SW480 (cell line): ENCODE results near the gene GNG7.
"Not testable (repeated sequence)": the region's sequence is repeated elsewhere in the genome, so short reads cannot be mapped to it uniquely, and the experiment has no call there.

ENCODE experiments used
- DNase-seq: peaks from one replicate; pipeline ENCODE4 v3.0.0-alpha.2; 2016; ENCODE audit warnings: low spot score

GNG7 gene

DNA sequence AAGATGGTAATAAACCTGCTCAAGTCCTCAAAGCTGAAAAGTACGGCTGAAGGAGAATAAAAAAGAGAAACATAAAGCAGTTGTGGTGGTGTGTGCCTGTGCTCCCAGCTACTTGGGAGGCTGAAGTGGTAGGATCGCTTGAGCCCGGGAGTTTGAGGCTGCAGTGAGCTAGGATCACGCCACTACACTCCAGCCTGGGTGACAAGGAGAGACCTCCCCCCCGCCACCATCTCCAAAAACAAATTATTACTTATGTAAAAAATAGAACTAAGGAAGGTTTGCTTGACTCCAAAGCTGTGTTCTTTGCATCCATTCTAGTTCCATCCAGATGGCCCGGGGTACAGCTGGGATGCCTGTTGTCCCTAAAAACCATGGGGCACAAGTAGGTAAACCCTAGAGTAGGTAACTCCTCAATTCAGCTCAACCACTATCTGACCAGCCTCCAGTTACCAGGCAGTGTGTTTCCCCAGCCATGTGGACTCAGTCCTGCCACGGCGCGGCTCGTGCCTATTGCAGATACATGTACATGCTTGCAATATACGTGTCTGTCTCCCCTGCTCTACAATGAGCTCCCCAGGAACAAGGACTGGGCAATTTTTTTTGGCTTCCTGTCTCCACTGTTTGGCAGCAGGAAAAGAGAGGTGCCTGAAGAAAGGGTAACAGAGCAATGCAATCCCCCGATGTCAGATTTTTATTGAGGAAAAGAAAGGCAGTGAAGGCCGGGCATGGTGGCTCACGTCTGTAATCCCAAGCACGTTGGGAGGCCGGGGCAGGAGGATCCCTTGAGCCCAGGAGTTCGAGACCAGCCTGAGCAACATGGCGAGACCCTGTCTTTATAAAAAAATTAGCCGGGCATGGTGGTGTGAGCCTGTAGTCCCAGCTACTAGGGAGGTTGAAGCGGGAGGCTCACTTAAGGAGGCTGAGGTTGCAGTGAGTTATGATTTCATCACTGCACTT lies 101.3 kb downstream of the GNG7 start:
- no peak for DNase-seq

DNA sequence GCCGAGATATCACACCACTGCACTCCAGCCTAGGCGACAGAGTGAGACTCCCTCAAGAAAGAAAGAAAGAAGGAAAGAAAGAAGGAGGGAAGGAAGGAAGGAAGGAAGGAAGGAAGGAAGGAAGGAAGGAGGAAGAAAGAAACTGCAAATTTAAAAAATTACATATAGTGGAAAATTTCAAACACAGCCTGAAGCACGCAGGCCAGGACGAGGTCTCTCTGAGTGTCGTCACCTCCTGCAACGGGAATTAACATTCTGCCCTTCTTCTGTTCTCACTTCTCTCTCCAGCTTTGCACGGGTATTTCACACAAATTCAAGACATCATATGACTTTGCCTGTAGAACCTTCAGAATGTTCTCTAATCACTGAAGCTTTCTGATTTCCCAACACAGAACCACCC lies 108.2 kb downstream of the GNG7 start:
- DNase-seq = no peak

DNA sequence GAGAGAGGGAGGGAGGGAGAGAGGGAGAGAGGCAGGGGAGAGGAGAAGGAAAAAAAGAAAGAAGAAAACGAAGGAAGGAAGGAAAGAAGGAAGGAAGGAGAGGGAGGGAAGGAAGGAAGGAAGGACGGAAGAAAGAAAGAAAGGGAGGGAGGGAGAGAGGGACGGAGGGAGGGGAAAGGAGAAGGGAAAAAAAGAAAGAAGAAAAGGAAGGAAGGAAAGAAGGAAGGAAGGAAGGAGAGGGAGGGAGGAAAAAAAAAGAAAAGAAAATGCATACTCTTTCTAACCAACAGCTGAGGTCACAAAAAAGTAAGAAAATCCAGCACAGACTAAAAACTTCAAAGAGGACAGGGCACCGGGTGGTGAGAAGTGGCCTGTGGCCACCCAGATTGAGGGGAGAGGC lies 109.7 kb downstream of the GNG7 start:
- no peak for DNase-seq

DNA sequence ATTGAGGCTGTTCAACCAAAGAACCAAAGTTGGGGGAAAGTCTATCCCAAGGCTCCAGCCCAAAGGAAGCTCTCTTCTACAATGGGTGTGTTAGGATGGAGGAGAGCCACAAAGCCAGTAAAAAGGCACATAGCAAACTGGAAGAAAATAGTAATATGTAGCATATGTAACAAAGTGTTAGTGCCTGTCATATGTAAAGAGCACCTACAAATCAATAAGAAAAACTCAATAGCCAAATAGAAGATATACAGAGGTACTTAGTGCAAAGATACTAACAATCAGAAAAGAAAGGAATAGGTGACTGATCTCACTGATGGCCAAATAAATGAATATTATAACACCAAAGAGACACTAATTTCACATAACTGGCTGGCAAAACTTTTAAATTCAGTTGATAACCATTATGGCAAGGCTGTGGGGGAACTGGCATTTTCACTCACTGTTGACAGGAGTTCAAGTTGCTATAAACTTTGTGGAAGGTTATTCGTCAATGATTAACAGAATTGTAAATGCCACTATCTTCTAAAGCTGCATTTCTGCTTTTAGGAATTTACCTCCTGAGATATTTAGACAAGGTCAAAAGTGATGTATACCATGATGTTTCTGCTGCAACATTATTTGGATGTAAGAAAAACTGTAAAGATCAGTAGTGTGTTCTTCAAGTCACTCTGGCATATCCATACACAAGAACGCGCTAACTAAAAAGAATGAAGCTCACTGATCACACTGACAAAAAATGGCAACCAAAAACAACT lies 110.8 kb downstream of the GNG7 start:
- no peak for DNase-seq

DNA sequence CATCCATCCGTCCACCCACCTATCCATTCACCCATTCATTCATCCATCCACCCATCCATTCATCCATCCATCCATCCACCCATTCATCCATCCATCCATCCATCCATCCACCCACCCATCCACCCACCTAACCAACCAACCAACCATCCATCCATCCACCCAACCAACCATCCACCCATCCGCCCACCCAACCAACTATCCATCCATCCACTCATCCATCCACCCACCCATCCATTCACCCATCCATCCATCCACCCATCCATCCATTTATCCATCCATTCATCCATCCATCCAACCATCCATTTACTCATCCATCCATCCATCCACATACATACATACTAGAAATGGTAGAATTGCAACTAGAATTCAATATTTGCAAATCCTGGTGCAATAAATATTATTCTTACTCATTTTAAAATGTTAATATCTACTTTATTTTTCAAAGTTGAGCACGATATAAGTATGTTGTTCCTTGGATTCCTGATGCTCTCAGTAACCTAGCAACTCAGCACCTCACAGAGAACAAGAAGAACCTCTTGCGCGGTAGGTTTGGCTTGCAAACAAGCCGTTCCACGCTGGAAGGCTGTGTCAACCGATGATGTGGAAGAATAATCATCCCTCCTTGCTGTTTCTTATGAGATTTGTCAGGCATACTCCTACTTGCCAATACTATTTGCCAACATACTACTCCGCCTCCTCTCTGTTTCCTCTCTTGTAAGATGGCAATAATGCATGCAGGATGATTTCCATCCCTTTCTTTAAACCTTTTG lies 111.7 kb downstream of the GNG7 start:
- no peak for DNase-seq

DNA sequence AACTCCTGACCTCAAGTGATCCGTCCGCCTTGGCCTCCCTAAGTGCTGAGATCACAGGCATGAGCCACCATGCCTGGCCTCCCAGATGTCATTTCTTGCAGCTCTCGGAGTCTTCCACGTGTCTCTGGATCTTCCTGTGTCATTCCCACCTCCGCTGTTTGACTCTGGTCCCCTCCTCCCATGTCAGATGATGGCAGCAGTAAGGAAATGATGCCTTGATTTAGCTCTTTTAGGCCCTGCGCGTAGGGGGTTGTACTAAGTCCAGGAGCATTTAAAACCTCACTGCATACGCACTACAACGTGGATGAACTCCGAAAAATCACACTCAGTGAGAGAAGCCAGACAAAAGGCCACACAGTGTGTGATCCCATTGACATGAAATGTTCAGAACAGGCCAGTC lies 113.1 kb downstream of the GNG7 start:
- DNase-seq = no peak

DNA sequence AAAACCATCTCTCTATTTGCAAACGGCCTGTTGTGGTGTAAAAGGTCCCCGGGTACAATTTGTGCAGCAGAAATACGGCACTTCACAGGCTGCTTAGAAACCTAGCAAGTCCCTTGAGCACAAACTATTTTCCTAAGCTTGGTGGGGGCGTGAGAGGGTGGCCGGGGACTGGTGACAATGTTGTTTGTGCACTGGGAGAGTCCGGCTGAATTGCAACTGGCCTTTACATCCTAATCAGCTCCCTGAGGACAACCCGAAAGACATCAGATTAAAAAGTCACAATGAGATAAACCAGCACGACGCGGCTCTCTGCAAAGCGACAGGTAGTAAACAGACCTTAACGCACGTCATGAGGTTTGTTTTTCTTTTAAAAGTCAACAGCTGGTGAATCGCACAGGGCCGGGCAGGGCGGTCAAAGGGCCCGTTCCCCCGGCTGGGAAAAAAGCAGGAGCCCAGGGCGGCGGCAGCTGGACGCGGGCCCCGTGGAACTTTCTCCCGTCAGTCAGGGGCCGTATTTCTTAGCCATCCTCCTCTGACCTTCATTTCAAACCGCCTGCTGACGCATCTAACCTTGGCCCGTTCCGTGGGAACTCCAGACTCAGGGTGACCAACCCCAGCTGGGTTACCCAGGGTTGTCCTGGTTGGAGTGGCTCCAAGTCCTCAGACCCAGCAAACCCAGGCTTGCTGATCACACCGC lies 114.3 kb downstream of the GNG7 start:
- DNase-seq = no peak

DNA sequence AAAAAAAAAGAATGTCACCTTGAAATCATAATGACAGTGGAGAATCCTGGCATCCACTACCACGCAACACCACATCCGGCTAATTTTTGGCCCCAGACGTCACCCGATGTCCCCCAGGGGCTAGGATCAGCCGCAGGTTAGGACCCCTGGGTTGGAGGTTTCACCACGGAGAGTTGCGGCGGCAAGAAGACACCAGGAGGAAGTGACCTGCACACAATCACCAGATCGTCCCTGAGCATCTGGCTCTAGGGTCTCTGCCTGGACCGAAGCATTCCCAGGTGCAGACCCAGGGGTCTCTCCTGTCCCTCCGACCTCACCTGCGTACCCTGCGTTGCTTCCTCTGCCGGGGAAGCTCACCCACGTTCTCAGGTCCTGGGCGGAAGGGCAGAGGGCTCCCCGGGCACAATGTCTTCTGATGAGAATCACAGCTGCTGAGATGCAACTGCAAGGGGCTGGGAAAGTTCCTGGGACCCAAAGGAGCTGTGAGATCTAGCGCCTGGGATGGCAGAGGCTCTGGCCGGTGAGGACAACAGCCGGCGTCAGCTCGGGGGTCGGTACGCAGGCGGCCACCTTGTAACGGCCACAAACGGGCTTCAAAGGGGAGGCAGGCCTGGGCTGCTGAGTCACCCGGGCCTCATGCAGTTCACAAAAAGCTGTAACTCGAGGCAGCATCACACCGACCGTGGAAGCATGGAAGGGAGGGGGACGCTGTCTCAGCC lies 115.3 kb downstream of the GNG7 start:
- no peak for DNase-seq

DNA sequence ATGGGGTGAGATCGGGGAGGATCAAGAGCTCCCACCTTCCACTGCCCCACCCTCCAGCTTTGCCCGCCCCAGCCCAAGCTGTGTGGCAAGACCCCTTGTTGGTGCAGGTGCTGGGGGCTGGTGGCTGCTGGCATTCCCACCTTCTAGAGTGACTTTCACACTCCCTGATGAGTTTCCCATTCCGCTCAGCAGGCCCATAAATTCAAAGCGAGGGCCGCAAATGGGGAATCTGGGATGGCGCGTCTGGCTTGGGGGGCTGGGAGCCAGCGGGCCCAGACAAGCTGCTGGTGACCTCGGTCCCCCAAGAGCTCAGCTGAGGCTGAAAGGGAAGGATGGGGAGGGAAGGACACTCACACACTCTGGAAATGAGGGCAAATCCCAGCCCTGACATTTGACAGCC lies 116.3 kb downstream of the GNG7 start:
- DNase-seq = no peak

DNA sequence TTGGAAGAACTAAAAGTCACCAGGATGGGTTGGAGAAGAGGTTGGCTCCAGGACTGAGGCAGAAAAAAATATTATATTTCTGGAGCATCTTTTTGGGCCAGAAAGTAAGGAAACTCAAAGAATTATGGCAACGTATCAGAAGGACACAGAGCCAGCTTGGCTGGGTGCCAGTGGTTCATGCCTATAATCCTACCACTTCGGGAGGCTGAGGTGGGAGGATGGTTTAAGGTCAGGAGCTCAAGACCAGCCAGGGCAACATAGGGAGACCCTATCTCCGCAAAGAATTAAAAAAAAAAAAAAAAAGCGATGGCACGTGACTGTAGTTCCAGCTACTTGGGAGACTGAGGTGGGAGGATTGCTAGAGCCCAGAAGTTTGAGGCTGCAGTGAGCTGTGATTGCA lies 118.5 kb downstream of the GNG7 start:
- DNase-seq = no peak

DNA sequence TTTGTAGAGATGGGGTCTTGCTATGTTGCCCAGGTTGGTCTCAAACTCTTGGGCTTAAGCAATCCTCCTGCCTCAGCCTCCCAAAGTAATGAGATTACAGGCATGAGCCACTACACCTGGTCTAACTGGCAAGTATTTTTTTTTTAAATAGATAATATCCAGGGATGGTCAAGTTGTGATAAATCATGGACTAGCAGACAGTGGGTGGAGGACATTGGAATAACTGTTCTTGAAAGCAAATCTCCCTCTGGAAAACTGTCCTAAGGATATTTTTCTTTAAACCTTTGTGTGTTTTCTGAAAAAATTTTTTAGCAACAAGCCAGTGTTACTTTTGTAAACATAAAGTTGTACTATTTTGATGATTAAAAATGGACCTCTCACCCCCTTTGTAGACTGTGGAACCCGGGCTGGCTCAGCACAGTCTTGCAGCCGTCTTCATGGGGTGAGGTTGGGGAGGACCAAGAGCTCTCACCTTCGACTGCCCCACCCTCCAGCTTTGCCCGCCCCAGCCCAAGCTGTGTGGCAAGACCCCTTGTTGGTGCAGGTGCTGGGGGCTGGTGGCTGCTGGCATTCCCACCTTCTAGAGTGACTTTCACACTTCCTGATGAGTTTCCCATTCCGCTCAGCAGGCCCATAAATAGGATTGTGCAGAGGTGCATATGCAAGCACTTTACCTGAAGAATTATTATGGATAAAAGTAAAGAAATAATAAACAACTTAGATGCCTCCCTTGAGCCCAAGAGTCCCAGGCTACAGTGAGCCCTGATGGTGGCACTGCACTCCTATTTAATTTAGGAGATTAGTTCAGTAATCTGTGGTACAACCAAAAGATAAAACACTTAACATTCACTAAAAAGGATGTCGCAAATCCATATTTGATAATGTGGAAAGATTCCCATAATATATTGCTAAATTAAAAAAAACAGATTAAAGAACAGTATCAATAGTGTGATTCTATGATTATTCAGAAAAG lies 119.2 kb downstream of the GNG7 start:
- DNase-seq = no peak

DNA sequence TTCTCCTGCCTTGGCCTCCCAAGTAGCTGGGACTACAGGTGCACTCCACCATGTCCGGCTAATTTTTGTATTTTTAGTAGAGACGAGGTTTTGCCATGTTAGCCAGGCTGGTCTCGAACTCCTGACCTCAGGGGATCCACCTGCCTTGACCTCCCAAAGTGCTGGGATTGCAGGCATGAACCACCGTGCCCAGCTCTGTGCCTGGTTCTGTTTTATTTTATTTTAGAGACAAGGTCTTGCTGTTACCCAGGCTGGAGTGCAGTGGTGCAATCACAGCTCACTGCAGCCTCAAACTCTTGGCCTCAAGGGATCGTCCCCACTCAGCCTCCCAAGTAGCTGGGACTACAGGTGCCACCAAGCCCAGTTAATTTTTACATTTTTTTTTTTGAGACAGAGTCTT lies 122.1 kb downstream of the GNG7 start:
- not testable (repeated sequence) for DNase-seq

DNA sequence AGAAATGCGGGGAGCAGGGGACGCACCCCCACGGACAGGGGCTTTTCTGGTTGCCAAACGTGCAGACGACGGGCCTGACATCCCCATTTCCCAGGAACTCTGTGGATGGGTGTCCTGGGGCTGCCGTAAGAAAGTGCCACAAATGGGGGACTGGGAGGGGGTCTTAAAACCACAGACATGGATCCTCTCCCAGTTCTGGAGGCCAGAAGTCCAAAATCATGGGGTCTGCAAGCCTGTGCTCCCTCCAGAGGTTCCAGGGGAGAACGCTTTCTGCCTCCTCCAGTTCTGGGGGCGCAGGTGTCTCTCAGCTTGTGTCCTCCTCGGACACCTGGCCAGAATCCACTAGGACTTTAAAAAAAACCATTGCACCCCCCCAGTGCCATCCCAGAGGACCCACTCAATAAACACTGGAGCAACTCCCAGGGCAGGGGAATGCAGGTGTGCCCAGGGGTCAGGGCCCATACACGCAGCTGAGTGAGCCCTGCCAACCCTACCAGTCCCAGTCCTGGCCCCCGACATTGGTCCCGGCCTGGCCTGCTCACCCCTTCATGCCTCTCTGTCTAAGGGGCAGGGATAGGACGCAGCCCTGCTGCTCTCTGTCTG lies 122.7 kb downstream of the GNG7 start:
- no peak for DNase-seq

DNA sequence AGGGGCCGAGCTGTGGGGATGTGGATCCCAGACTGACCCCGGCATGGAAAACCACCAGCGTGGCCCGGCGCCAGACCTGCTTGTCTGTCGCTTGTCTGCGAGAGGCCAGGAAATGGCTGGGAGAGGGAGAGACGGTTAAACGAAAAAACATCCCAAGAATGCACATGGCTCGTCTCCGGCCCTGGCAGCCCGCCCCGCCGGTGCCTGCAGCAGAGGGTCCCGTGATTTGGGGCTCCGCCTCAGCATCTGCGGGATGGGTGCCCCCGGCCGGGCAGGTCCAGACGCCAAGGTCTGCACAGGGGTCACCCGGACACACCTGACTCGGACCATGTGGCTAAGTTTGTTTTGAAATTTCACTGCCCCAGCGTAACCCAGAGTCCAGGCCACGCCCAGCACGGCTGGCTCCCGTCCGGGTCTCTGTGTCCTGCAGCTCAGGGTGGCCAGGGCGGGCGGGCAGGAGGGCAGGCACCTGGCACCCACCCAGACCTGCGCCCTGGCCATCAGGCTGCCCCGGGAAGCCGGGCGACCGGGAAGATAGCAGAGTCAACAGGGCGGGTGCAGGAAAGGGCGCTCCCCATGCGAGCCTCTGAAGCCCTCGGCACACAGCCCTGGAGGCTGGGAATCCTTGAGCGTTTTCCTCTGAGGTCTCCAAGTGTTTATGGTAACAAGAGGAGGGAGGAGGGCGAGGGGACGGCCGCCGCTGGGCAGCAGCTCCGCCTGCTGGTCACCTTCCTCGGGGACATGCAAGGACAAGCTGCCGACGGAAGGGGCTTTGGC lies 123.4 kb downstream of the GNG7 start:
- DNase-seq = peak; percentile 77

DNA sequence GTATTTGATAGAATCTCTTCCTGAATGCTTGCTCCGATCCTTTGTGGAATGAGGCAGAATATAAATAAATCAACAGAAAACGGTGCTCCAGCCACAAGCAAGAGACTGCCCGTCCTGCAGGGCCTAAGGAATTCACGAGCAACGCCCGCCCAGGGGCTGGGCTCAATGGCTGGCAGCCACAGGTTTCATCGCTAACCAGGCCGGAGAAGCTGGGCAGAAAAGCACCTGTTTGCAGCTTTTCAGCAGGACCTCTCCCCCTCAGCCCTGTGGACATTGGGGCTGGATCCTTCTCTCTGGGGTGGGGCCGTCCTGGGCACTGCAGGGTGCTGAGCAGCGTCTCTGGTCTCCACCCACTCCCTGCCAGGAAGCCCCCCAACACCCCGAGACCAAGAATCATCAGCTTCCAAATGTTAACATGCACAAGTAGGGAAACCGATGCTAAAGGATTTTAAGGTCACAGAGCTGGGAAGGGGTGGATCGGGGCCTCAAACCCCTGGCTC lies 124.1 kb downstream of the GNG7 start:
- peak; percentile 48 for DNase-seq

DNA sequence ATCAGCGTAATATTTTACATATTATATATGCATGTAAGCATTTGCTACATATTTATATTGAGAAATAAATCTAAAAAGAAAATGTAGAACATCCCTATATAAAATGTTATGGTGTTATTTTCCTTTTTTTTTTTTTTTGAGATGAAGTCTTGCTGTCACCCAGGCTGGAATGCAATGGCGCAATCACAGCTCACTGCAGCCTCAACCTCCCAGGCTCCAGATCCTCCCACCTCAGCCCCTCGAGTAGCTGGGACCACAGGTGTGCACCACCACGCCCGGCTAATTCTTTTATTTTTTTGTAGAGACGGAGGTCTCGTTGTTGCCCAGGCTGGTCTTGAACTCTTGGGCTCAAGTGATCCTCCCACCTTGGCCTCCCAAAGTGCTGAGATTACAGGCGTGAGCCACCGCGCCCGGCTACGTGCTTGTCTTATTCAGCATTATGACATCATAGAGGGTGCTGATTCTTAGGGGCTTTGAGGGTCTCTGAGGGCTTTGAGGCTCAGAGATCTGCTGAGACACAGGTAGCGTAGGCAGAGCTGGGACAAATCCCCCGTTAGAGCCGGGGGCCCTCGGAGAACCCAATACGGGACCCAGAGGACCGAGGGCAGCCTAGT lies 124.7 kb downstream of the GNG7 start:
- DNase-seq = no peak

DNA sequence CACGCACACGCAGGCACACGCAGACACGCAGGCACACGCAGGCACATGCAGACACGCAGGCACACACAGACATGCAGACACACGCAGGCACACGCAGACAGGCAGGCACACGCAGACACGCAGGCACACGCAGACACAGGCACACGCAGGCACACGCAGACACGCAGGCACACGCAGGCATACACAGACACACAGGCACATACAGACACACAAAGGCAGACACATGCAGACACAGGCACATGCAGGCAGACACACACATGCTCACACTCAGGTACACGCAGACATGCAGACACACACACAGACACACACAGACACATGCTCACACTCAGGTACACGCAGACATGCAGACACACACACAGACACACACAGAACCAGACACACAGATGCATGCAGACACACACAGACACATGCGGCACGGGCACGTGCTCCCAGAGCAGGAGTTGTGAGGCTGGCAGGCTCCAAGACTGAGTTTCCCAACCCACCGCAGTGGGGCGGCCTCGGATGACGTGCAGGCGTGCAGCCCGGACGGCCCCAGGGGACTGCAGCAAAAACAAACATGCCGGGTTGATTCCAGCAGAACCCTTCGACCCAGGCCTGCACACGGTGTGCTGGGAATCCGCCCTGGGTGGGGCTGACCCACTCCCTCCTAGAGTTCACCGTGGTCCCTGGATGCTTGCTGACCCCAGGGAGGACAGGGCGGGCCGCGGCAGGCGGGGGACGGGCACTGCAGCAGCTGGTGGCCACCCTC lies 126.6 kb downstream of the GNG7 start:
- DNase-seq = no peak
